Measurements from ENCODE around the gene PRKCZ. TPM values are rescaled to one million over a fixed set of nuclear protein-coding genes. Genes with fewer than 3 reads are reported as not detected.
A peak's percentile ranks its signal among the peaks of the same experiment; 100 is the strongest.

Gene PRKCZ
- total RNA-seq, 1 experiment from 2014 or later, result 1.9 TPM

DNA sequence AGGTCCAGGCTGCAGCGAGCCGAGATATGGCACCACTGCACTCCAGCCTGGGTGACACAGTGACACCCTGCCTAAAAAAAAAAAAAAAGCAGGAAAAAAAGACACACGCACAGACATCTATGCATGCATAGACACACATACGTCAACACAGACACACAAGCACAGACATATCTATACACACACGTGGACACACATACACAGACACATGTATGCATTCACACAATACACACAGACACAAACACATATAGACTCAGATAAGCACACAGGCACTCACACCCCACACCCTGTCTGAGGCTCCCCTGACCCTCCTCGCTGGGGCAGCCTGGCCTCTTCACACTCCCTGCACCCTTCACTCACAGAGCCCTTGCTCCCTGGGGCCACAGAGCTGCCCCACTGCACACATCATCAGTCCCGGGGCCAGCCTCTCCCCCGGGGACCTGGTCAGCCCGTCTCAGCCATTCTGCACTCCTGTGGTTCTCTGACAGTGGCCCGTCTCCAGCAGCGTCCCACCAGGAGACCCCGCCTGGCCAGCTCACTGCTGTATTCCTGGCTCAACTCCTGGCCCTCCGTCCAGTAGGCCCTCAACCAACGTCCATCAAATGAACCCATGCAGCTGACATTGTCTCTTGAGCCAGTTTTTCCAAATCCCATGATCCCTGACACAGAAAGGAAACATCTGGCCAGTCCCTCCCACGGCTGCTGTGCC, 4.6 kb upstream of the PRKCZ start:
- Histone ChIP-seq H3K4me3 (ENCODE audit: low read depth, low read length, poor library complexity, severe bottlenecking) (no peak overlapping the region), H3K9me3 (ENCODE audit: low read depth, low read length, poor library complexity, severe bottlenecking) (no peaks in the 10 kb centered on the region), H3K4me1 (ENCODE audit: insufficient read depth, low read length, poor library complexity, severe bottlenecking) (peaks cover 5% of the 10 kb centered on the region), H3K27ac (ENCODE audit: low read depth, low read length, poor library complexity, severe bottlenecking) (no peak overlapping the region), H3K36me3 (ENCODE audit: insufficient read depth, low read length, poor library complexity, severe bottlenecking) (no peaks in the 10 kb centered on the region), H3K27me3 (replicated peaks; ENCODE audit: insufficient read depth, low read depth, low read length, poor library complexity) (peaks cover 21% of the 10 kb centered on the region)
- DNase-seq (ENCODE audit: low spot score), result no peak
- BruUV-seq (replicated peaks), result no TSS peak
- ChIA-PET CTCF (interaction anchor here (1.0 to 2.1 kb wide), 4 partner anchors 9 to 136 kb away, joined by 3 to 23 read pairs (median 5); no protein-coding TSS in a partner anchor), POLR2A (ENCODE audit: low non-redundant PET) (no interaction called here)
- intact Hi-C loops (cut with micrococcal nuclease; ENCODE audit: unreplicated experiment), result loop anchor here (1.0 kb wide), 2 partner anchors 85 to 101 kb away; no protein-coding TSS in a partner anchor
- TF ChIP-seq, protein P1, sequence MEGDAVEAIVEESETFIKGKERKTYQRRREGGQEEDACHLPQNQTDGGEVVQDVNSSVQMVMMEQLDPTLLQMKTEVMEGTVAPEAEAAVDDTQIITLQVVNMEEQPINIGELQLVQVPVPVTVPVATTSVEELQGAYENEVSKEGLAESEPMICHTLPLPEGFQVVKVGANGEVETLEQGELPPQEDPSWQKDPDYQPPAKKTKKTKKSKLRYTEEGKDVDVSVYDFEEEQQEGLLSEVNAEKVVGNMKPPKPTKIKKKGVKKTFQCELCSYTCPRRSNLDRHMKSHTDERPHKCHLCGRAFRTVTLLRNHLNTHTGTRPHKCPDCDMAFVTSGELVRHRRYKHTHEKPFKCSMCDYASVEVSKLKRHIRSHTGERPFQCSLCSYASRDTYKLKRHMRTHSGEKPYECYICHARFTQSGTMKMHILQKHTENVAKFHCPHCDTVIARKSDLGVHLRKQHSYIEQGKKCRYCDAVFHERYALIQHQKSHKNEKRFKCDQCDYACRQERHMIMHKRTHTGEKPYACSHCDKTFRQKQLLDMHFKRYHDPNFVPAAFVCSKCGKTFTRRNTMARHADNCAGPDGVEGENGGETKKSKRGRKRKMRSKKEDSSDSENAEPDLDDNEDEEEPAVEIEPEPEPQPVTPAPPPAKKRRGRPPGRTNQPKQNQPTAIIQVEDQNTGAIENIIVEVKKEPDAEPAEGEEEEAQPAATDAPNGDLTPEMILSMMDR (conservative IDR thresholded peaks at IDR 0.05; ENCODE audit: low read depth, low read length), result no peak
- TF ChIP-seq EZH2 (IDR thresholded peaks at IDR 0.05; ENCODE audit: borderline replicate concordance, low read depth, low read length, poor library complexity, severe bottlenecking), result no peak

DNA sequence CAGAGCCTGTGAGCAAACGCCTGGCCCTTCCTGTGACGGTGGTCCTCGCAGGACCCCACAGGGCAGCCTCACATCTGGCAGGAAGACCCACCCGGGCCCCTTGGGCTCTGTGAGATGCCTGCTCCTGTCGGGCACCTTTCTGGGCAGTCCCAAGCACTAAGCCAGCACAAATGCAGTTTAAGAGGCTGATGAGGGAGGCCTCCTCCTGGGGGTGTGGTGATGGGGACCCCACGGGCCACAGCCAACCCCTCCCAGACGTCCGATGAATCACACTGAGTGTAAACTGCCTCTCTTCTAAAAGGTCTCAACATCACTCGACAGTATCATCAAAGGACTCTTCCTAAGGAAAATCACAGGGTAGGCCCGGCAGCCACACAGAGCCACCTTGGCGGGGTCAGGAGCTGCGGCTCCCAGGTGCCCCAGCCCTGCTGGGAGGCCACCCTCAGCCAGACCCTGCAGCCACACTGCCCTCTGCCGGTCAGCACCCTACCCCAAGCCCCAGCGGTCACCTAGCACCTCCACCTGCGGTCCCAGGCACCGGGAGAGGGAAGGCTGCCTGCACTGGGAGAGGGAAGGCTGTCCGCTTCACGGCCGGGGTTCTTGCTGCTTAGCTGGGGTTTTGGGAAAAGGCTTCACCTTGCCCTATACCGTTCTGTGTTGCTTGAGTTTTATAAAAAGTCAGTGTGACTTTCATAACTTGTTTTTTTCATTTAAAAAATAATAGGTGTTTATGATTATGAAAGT, 3.9 kb upstream of the PRKCZ start:
- intact Hi-C loops (cut with micrococcal nuclease; ENCODE audit: unreplicated experiment), result no loop called here
- ChIA-PET POLR2A (ENCODE audit: low non-redundant PET) (no interaction called here), CTCF (no interaction called here)
- Histone ChIP-seq H3K9me3 (ENCODE audit: low read depth, low read length, poor library complexity, severe bottlenecking) (no peaks in the 10 kb centered on the region), H3K36me3 (ENCODE audit: insufficient read depth, low read length, poor library complexity, severe bottlenecking) (no peaks in the 10 kb centered on the region), H3K27ac (ENCODE audit: low read depth, low read length, poor library complexity, severe bottlenecking) (no peak overlapping the region), H3K4me1 (ENCODE audit: insufficient read depth, low read length, poor library complexity, severe bottlenecking) (peaks cover 5% of the 10 kb centered on the region), H3K4me3 (ENCODE audit: low read depth, low read length, poor library complexity, severe bottlenecking) (no peak overlapping the region), H3K27me3 (replicated peaks; ENCODE audit: insufficient read depth, low read depth, low read length, poor library complexity) (peaks cover 28% of the 10 kb centered on the region)
- no peak for DNase-seq (ENCODE audit: low spot score)
- TF ChIP-seq EZH2 (IDR thresholded peaks at IDR 0.05; ENCODE audit: borderline replicate concordance, low read depth, low read length, poor library complexity, severe bottlenecking), result no peak
- TF ChIP-seq, protein P1 (conservative IDR thresholded peaks at IDR 0.05; ENCODE audit: low read depth, low read length), result peak; percentile 58
- BruUV-seq (replicated peaks), result no TSS peak

DNA sequence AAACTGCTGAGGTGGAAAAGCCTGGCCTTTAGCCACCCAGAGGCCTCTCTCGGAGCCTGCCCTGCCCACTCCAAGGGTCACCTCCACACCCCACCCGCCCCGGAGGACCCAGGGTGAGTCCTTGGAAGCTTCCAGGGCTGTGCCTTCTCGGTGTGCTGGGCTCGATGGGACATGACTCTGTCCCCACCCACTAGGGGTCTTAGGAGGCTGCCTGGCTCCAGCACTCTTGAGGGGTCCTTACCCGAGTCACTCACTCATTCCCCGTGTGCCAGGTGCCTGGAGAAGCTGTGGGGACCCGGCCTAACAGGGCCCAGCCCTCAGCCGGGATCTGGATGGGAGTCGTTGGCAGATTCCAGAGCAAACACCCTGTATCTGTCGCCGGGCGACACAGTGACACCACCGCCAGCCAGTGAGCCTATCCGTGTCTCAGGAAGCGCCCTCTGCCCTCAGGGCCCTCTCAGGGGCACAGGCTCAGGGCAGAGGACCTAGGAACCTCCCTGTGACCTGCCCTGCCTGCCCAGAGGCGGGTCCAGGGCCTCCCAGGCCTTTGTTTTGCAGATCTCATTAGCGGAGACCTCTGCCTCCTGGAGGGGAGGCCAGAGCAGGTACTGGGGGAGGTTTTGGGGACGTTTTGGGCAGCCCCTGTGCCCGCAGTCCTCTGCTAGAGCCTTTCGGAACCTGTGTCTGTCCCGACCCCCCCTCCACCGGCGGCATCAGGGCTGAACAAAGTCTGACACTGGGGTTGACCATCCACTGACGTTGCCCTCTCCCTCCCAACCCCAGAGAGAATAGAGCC, 3.1 kb upstream of the PRKCZ start:
- H3K4me1 ChIP-seq (ENCODE audit: insufficient read depth, low read length, poor library complexity, severe bottlenecking), result peaks cover 5% of the 10 kb centered on the region
- TF ChIP-seq, protein P1 (conservative IDR thresholded peaks at IDR 0.05; ENCODE audit: low read depth, low read length), result no peak
- no peak for TF ChIP-seq EZH2 (IDR thresholded peaks at IDR 0.05; ENCODE audit: borderline replicate concordance, low read depth, low read length, poor library complexity, severe bottlenecking)
- ChIA-PET CTCF (no interaction called here), POLR2A (ENCODE audit: low non-redundant PET) (no interaction called here)
- no peaks in the 10 kb centered on the region for H3K36me3 ChIP-seq (ENCODE audit: insufficient read depth, low read length, poor library complexity, severe bottlenecking)
- H3K9me3 ChIP-seq (ENCODE audit: low read depth, low read length, poor library complexity, severe bottlenecking), result no peaks in the 10 kb centered on the region
- no peak for DNase-seq (ENCODE audit: low spot score)
- no peak overlapping the region for H3K4me3 ChIP-seq (ENCODE audit: low read depth, low read length, poor library complexity, severe bottlenecking)
- H3K27ac ChIP-seq (ENCODE audit: low read depth, low read length, poor library complexity, severe bottlenecking), result no peak overlapping the region
- BruUV-seq (replicated peaks), result no TSS peak
- intact Hi-C loops (cut with micrococcal nuclease; ENCODE audit: unreplicated experiment), result no loop called here
- H3K27me3 ChIP-seq (replicated peaks; ENCODE audit: insufficient read depth, low read depth, low read length, poor library complexity), result peaks cover 36% of the 10 kb centered on the region
